SH-SY5Y (cell line): ENCODE measurements around the gene TRIM7.

ENCODE experiments used
- GATA2 ChIP-seq: IDR thresholded peaks from 2 replicates; pipeline ENCODE4 v1.6.1; 2011; ENCODE audit warnings: mild to moderate bottlenecking, low read depth, low read length
- GATA3 ChIP-seq: IDR thresholded peaks from 2 replicates; pipeline ENCODE4 v1.6.1; 2011; ENCODE audit warnings: low read depth, mild to moderate bottlenecking, low read length, moderate library complexity

DNA sequence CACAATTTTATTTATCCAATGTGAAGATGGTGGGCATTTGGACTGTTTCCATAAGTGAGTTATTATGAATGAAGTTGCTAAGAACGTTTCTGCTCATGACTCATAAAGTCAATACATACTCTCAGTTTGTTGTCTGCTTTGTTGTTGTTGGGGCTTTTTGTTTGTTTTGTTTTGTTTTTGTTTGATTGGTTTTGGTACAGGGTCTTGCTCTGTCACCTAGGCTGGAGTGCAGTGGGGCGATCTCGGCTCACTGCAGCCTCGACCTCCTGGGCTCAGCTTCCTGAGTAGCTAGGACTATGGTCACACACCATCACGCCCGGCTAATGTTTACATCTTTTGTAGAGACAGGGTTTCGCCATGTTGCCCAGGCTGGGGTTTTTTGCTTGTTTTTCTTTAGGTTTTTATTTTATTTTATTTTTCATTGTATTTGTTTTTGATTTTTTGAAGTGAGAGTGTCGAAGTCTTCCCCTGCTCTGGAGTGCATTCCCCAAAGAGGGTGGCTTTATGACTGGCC lies 18.0 kb downstream of the TRIM7 start:
- no peak for TF ChIP-seq GATA2
- TF ChIP-seq GATA3 = no peak
